GM21367 (cell line): Measurements from ENCODE around the gene NSF.
"Not testable (repeated sequence)": the region's sequence is repeated elsewhere in the genome, so short reads cannot be mapped to it uniquely, and the experiment has no call there.

Experiments used
- ATAC-seq: cut with Tn5 transposase; IDR thresholded peaks from one replicate; pipeline ENCODE4 v1.9.1; 2021; ENCODE audit not compliant: unreplicated experiment

Gene NSF

GRCh38 chr17:46699014-46699413 is 108.5 kb downstream of the NSF start:
- ATAC-seq, result not testable (repeated sequence)

- no peak for ATAC-seq
Observed at GRCh38 chr17:46717999-46718398, 127.5 kb downstream of the NSF start.

- no peak for ATAC-seq
Observed at GRCh38 chr17:46719891-46720290, 129.4 kb downstream of the NSF start.

GRCh38 chr17:46720408-46720807 is 129.9 kb downstream of the NSF start:
- ATAC-seq, result no peak

GRCh38 chr17:46722662-46723285 is 132.3 kb downstream of the NSF start:
- ATAC-seq, result no peak

GRCh38 chr17:46726206-46726605 is 135.7 kb downstream of the NSF start:
- ATAC-seq, result no peak

GRCh38 chr17:46727572-46728348 is 137.3 kb downstream of the NSF start:
- no peak for ATAC-seq

- ATAC-seq, result no peak
Observed at GRCh38 chr17:46730026-46730425, 139.6 kb downstream of the NSF start.

GRCh38 chr17:46730679-46731078 is 140.2 kb downstream of the NSF start:
- no peak for ATAC-seq

GRCh38 chr17:46732160-46732559 is 141.7 kb downstream of the NSF start:
- ATAC-seq, result no peak

- ATAC-seq, result no peak
Observed at GRCh38 chr17:46732754-46733398, 142.4 kb downstream of the NSF start.

GRCh38 chr17:46733837-46734475 is 143.5 kb downstream of the NSF start:
- ATAC-seq, result no peak

- ATAC-seq, result no peak
Observed at GRCh38 chr17:46736100-46736499, 145.6 kb downstream of the NSF start.

- no peak for ATAC-seq
Observed at GRCh38 chr17:46737326-46737725, 146.9 kb downstream of the NSF start.

GRCh38 chr17:46738544-46738943 is 148.1 kb downstream of the NSF start:
- no peak for ATAC-seq

GRCh38 chr17:46739982-46740381 is 149.5 kb downstream of the NSF start:
- no peak for ATAC-seq

- ATAC-seq, result no peak
Observed at GRCh38 chr17:46741122-46741730, 150.8 kb downstream of the NSF start.

- ATAC-seq, result no peak
Observed at GRCh38 chr17:46742565-46743270, 152.2 kb downstream of the NSF start.

- no peak for ATAC-seq
Observed at GRCh38 chr17:46744441-46744840, 154.0 kb downstream of the NSF start.

- no peak for ATAC-seq
Observed at GRCh38 chr17:46745376-46745775, 154.9 kb downstream of the NSF start.

GRCh38 chr17:46751425-46751824 is 161.0 kb downstream of the NSF start:
- ATAC-seq, result no peak
